IPS-11a (cell line): ENCODE results near the gene GNB5.

ENCODE experiments used
- H3K4me3 ChIP-seq: one replicate; pipeline ENCODE4 v1.5.1; 2013; ENCODE audit warnings: low read depth, low read length, control low read depth

Gene GNB5

DNA sequence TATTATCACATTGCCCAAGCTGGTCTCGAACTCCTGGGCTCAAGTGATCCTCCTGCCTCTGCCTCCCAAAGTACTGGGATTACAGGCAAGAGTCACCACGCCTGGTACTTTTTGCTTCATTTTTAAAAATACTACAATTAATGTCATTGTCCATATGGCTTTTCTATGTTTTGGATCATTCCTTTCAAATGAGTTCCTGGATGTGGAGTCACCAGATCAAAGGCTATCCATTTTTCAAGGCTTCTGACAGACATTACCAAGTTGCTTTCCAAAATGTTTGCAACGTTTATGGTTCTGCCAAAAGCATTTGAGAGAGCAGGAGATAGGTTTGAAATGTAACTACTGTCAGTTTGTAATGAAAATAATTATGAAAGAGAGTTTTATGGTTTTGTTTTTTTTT is 44.4 kb downstream of the GNB5 start:
- H3K4me3 ChIP-seq, result no peak overlapping the region

GRCh38 chr15:52146261-52146660 is 44.9 kb downstream of the GNB5 start:
- H3K4me3 ChIP-seq, result no peak overlapping the region

- H3K4me3 ChIP-seq, result no peak overlapping the region
Measured at GRCh38 chr15:52144656-52145178, 46.5 kb downstream of the GNB5 start.

GRCh38 chr15:52143873-52144272 is 47.3 kb downstream of the GNB5 start:
- no peak overlapping the region for H3K4me3 ChIP-seq

GRCh38 chr15:52140646-52141045 is 50.5 kb downstream of the GNB5 start:
- H3K4me3 ChIP-seq, result no peak overlapping the region

DNA sequence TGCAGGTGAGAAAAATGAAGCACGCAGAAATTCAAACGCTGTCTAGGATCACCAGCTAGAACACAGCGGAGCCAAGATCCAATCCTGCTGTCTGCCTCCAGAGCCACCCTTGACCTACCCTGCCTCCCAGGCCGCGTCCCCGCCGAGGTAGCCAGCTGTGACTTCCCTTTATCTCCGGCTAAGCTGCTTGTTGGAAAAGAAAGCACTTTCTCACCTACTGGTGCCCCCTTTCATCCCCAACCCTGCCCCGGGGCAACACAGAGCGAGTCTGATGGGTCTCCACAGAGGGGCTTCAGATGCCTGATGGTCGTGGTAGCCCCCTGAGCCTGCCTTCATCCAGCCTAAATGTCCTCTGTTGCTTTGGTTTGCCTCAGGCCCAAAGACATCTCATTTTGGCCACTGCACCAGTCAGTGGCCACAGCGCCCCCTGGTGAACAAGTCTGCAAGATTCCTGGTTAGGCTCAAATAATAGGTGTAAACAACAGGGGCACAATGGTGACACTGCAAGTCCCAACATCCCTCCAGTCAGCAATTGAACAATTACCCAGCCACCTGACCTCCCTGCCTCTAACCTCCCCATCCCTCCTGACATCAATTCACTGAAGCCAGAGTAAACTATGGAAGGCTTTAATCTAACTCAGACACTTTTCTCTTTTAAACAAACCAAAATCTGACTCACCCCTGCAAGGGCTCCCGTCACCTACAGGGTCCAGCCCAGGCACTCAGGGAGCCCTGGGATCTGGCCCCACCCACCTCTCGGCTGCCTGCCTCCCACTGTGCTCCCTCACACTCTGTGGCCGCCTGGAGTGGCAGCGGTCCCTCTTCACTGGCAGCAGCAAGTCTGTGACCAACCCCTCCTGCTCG is 51.4 kb downstream of the GNB5 start:
- H3K4me3 ChIP-seq, result no peak overlapping the region

GRCh38 chr15:52137432-52138357 is 53.5 kb downstream of the GNB5 start:
- H3K4me3 ChIP-seq, result no peak overlapping the region

GRCh38 chr15:52136442-52136980 is 54.7 kb downstream of the GNB5 start:
- no peak overlapping the region for H3K4me3 ChIP-seq

DNA sequence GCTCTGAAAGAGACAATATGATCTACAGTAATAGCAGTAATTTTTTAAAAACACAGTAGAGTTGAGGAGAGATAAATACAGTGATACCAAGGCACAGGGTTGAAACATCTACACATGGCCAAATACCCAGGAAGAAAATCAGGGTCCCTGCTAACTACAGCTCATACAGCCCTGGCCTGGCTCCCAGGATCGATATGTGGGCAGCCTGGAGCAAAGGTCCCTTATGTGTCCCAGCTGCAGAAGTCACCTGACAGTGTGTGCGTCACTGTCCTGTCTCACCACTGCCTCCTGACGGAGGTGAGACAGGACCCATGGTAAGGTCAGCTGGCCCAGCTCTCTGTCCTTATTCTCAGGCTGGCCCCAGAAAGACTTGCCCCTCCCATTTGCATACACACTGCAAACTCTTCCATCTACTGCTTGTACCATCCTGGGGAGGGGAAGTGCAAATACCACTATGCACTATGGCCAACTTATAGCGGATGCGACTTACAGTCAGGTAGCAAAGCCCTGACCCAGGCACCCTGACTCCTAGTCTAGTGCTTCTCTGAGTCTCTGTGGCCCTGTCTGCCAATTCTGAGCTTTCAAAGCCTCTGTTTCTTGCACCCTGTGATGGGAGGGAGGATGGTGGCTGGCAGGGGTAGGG is 56.6 kb downstream of the GNB5 start:
- H3K4me3 ChIP-seq, result no peak overlapping the region

DNA sequence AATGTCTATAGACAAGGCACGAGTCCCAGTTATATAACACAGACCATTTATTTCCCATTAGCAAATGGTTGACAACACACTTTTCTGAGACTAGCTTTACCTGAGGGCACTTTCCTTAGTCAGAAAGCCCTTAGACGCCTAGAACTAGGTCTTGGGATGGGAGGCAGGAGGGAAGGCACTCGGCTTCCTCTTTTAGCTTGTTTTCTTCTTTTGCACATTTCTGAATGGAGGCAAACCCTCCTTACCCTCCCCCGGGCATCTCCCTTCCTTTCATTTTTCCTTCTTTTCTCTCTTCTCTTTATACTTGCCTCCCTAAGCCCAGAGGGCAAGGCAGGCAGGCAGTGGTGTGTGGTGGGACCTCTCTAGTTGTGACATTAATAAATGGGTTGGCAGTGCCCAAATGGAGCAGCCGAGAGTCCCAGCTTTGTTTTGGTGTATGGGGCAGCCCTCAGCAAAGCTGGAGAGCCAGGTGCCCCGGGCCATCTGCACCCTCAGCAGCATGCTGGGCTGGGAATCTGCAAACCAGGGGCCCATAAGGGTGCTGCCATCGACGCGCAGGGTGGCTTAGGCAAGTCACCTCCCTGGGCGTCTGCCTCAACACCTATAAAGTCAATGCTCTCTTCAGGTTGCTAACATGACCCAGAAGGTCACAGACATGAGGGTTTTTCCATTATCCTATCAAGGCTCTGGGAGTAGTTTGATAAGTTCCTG is 57.5 kb downstream of the GNB5 start:
- H3K4me3 ChIP-seq, result no peak overlapping the region

GRCh38 chr15:52132066-52132465 is 59.1 kb downstream of the GNB5 start:
- H3K4me3 ChIP-seq, result no peak overlapping the region

DNA sequence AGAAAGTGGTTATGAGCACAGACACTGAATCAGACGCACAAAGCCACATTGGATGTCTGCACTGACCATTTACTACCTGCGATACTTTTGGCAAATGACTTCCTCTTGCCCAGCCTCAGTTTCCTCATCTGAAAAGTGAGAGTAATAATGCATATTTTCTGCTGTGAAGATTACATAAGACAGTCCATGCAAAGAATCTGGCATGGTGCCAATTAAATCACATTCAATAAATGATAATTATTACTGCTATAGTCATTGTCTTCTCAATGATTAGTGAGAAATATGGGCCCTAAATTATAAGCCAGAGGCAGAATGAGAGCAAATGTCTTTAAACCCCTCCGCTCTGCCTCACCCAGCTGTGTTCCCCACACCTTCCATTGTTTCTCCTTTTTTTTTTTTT is 62.6 kb downstream of the GNB5 start:
- no peak overlapping the region for H3K4me3 ChIP-seq

- no peak overlapping the region for H3K4me3 ChIP-seq
Measured at GRCh38 chr15:52124270-52124880, 66.8 kb downstream of the GNB5 start.

- H3K4me3 ChIP-seq, result no peak overlapping the region
Measured at GRCh38 chr15:52121896-52122295, 69.3 kb downstream of the GNB5 start.

- no peak overlapping the region for H3K4me3 ChIP-seq
Measured at GRCh38 chr15:52121006-52121405, 70.2 kb downstream of the GNB5 start.

- H3K4me3 ChIP-seq, result no peak overlapping the region
Measured at GRCh38 chr15:52120488-52120887, 70.7 kb downstream of the GNB5 start.

DNA sequence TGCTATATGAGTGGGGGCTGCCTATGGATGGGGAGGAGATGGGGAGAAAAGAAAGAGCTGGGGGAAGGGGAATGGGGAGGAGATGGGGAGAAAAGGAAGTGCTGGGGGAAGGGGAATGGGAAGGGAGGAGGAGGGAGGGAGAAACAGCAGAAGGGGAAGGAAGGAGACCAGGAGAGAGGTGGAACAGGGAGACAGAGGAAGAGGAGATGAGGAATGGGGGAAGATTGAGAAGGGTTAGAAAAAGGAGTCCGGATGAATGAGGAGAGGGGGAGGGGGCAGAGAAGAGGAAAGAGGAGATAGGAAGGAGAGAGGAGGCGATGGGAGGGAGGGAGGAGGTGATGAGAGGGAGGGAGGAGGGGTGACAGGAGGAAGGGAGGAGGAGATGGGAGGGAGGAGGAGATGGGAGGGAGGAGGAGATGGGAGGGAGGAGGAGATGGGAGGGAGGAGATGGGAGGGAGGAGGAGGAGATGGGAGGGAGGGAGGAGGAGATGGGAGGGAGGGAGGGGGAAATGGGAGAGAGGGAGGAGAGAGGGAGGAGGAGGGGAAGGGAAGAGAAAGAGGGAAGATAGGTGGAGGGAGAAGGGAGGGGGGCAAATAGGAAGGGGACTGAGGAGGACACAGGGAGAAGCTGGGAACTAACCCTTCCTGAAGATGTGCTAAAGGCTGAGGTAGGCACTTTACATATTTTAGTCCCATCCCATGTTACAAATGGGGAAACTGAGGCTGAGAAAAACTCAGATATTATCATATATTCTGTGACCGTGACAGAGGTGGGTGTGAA is 72.0 kb downstream of the GNB5 start:
- no peak overlapping the region for H3K4me3 ChIP-seq

- no peak overlapping the region for H3K4me3 ChIP-seq
Measured at GRCh38 chr15:52117549-52117948, 73.6 kb downstream of the GNB5 start.
